SU-DHL-6 (cell line): ENCODE results near the gene VSX2.

Source experiments
- CTCF ChIP-seq: fragments of 200-600 bp; sonication (generic); IDR thresholded peaks from one replicate; pipeline ENCODE4 v1.5.1; 2017; ENCODE audit warnings: antibody characterized with exemption, mild to moderate bottlenecking, low read length, moderate library complexity; ENCODE audit not compliant: insufficient read depth, poor library complexity, severe bottlenecking
- EZH2phosphoT487 ChIP-seq: fragments of 200-600 bp; sonication (generic), shearing (Covaris generic); conservative IDR thresholded peaks from 2 replicates; pipeline ENCODE4 v1.6.1; 2018; ENCODE audit warnings: mild to moderate bottlenecking, antibody characterized with exemption, low read length, moderate library complexity, mixed read lengths

GRCh38 chr14:74293606-74294005, 54.4 kb downstream of the VSX2 start:
- TF ChIP-seq CTCF (no peak), EZH2phosphoT487 (no peak)
